NCI-H1105 (cell line): Measurements from ENCODE around the gene KMT5C.

Experiments
- DNase-seq: peaks from one replicate; lab custom pipeline; 2025; lab: John Stamatoyannopoulos, UW

Gene KMT5C

GRCh38 chr19:55339105-55339888 is at the start of gene KMT5C:
Gene KMT5C (plus strand): TSS chr19:55339876. CDS start chr19:55341937, 2,061 bp downstream.
- peak; percentile 100 for DNase-seq

DNA sequence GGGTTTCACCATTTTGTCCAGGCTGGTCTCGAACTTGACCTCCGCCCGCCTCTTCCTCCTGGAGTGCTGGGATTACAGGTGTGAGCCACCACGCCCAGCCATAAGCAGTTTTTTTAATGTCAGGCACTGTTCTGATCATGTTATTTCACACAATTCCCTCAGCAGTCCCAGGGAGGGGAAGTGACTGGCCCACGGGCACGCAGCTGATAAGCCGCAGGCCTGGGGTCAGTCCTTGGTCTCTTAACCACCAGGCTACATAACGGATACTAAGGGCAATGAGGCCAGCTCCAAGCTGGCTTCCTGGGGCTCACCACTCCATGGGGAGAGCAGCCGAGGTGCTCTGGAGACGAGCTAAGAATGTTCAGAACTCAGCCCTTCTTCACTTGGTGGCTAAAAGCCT is 42.4 kb upstream of the KMT5C start:
- DNase-seq = no peak

- DNase-seq = no peak
Measured at GRCh38 chr19:55299991-55300390, 39.7 kb upstream of the KMT5C start.

DNA sequence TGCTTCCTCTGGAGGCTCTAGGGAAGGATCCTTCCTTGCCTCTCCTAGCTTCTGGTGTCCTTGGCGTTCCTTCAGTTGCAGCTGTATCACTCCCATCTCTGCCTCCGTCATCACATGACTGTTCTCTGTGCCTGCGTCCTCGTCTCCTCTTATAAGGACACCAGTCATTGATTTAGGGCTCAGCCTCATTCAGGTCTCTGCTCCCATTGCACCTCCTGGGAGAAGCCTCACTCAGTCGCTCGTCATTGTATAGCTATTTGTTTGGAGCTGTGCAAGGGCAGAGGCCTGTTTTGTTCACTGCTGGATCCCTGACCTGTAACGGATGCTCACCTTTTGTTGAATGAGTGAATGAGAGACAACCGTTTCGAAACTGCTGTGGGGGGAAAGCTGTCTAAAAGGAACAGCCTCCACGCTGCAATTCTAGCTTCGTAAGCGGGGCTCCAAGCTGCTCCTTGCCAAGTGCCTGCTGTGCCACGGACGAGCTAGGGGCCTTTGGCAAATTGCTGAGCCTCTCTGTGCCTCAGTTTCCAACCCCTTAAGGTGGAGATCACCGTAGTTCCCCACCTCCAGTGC is 38.7 kb upstream of the KMT5C start:
- no peak for DNase-seq

GRCh38 chr19:55301459-55302317 is 38.0 kb upstream of the KMT5C start:
- DNase-seq = peak; percentile 85

DNA sequence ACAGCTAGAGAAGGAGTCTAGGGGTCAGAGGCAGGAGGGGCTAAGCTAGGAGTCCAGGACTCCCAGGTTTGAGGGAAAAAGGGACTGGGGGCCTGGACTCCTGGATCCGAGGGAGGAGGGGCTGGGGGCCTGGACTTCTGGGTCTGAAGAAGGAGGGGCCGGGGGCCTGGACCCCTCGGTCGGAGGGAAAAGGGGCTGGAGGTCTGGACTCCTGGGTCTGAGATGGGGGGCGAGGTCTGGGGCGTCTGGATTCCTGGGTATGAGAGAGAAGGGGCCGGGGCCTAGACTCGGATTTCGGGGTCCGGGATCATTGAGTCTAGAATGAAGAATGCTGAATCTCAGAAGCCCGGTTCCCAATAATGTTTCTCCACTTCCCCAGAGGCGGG is 37.4 kb upstream of the KMT5C start:
- DNase-seq = no peak

DNA sequence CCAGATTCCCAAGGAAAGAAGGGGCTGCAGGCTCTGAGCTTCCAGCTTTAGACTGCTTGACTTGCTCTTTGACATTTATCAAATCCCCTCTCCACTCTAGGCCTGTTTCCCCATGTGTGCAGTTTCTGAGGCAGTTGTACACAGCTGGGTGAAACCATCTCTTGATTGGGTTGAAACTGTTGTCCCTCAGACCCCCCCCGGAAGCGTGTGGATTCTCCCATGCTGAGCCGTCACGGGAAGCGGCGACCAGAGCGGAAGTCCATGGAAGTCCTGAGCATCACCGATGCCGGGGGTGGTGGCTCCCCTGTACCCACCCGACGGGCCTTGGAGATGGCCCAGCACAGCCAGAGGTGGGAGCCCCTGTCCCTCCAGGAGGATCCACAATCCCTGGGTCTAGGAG is 36.2 kb upstream of the KMT5C start:
- DNase-seq = no peak

DNA sequence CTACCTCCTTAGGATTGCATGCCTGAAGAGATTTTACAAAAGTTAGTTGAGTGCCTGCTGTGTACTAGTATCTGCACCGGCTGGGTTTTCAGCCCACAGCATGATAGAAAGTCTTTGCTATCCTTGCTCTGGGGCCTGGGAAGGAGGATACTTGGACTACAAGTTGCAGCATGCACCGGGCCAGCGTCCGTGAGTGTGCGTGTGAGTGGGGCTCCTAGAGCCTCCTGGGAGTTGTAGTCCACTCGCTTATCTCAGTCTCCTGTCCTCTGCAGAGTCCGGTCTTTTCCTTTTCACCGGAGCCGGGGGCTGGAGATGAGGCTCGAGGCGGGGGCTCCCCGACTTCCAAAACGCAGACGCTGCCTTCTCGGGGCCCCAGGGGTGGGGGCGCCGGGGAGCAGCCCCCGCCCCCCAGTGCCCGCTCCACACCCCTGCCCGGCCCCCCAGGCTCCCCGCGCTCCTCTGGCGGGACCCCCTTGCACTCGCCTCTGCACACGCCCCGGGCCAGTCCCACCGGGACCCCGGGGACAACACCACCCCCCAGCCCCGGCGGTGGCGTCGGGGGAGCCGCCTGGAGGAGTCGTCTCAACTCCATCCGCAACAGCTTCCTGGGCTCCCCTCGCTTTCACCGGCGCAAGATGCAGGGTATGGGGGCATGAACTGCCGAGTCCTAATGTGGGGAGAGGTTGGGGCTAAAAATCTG is 35.2 kb upstream of the KMT5C start:
- DNase-seq = no peak

DNA sequence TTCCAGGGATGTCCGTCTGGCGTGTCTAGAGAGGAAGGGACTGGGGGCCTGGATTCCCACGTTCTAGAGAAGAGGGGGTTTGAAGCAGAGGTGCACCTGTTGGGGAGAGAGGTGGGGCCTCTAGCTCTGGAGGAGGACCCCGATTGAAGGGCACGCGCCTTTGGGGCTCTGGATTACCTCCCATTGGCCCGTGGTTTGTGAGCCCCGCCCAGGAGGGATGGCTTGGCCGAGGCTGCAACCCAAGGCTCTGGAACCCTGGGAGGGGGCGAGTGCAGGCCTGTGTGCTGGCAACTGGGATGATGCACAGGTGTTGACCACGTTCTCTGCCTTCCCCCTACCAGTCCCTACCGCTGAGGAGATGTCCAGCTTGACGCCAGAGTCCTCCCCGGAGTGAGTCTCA is 34.7 kb upstream of the KMT5C start:
- no peak for DNase-seq

DNA sequence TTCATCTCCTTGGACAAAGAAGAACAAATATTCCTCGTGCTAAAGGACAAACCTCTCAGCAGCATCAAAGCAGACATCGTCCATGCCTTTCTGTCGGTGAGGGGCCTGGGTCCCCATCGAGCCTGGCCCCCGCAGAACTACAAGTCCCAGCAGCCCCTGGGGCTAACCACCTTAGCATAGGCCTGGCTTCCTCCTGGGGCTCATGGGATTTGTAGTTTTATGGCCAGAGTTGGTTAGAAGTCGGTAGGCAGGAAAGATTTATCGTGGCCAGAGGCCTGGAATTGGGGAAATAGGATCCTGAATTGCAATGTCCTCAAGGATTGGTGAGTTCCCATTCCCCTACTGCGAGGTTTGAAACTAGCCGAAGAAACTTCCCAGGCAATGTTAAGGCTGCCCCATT is 34.2 kb upstream of the KMT5C start:
- DNase-seq = peak; percentile 2

DNA sequence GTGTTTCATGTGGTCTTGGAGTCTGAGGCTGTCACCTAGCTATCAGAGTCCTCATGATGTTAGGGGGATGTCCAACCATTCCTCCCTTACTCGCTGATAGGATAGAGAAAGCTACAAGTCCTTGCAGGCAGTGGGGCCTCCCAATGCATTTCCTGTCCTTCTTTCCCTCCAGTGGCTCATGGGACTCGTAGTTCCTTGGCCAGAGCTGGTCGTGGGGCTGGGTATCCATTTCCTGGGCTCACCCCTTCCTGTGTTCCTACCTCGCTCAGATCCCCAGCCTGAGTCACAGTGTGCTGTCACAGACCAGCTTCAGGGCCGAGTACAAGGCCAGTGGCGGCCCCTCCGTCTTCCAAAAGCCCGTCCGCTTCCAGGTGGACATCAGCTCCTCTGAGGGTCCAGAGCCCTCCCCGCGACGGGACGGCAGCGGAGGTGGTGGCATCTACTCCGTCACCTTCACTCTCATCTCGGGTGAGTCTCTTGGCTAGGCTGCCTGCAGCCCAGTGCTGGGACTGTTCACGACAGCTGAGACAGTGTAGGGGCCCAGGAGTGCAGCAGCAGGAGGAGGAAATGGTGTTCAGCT is 33.6 kb upstream of the KMT5C start:
- DNase-seq = no peak

- DNase-seq = no peak
Measured at GRCh38 chr19:55306712-55307111, 33.0 kb upstream of the KMT5C start.

DNA sequence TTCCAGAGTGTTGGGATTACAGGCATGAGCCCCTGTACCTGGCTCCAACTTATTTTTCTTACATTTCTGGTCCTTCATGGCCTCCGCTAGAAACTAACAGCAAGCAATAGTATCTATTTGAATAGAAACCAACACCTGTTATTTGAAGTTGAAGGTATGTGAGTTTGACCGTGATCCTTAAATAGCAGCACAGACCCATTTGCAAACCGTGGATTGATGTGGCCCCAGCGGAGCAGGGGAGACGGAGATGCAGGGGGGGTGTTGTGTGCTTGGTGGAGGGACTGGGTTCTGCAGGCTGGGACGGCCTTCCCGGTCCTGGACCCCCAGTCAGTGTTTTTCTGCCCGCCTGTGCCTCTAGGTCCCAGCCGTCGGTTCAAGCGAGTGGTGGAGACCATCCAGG is 31.4 kb upstream of the KMT5C start:
- DNase-seq = no peak

DNA sequence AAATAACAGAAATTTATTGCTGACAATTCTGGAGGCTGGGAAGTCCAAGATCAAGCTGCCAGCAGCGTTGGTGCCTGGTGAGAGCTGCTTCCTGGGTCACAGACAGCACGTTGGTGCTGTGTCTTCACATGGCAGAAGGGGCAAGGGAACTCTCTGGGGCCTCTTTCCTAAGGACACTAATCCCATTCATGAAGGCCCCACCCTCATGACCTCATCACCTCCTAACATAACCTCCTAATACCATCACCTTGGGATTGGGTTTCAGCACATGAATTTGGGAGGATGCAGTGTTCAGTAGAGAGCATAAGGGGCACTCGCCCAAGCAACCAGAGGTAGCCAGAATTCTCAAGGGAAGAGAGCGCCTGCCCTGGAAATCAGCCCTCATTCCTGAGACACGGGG is 30.2 kb upstream of the KMT5C start:
- DNase-seq = no peak

DNA sequence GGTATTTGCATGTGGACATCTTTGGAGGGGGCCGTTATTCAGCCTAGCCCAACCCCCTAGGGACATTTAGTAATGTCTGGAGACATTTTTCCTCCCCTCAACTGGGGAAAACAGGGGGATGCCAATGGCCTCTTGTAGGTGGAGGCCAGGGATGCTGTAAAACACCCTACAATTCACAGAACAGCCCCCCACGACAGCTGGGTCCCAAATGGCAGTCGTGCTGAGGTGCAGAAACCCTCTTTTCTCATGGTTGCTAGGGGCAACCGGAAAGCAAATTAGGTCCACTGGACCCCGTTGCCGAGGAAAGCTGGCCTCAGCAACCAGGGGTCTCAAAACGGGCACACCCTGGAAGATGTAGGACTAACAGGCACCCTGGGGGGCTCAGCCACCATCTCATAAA is 29.2 kb upstream of the KMT5C start:
- DNase-seq = no peak

- no peak for DNase-seq
Measured at GRCh38 chr19:55311397-55311796, 28.3 kb upstream of the KMT5C start.

GRCh38 chr19:55311797-55312196 is 27.9 kb upstream of the KMT5C start:
- DNase-seq = no peak

DNA sequence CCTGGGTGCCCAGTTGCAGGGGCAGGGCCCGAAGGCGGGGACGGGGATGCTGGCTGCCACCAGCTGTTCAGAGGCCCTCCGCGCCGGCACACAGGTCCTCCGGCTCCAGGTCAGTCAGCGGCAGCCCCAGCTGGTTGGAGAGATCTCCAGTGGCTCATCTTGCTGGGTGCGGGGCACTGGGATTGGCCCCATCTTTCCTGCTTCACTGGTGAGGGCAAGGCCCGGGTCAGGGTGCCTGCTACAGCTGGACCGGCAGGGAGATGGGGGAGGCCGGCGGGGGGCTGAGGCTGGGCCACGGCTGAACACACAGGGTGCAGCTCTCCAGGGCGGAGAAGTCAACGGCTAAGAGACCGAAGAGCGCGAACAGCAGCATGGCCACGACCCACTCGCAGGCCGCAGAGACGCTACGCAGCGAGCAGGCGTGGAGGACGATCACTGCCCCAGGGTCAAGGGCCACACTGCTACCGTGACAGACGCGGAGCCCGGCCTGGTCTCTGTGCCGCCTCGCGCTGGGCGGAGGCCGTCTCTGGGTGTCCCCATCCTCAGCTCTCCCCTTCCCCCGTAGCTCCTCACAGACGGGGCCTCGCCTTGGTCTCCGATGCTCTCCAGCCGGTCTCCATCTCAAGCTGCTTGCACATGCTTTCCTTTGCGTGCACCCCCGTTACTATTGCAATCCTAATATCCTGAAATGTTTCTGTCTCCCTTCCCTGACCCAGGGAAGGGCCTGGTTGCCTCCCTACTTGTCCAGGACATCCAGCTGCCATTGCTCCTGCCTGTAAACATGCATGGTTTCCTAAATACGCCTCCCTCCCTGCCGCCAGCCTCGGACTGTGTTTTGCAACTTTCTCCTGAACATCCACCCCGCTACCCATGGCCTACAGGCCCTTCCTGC is 26.8 kb upstream of the KMT5C start:
- no peak for DNase-seq

- DNase-seq = no peak
Measured at GRCh38 chr19:55314396-55314795, 25.3 kb upstream of the KMT5C start.

DNA sequence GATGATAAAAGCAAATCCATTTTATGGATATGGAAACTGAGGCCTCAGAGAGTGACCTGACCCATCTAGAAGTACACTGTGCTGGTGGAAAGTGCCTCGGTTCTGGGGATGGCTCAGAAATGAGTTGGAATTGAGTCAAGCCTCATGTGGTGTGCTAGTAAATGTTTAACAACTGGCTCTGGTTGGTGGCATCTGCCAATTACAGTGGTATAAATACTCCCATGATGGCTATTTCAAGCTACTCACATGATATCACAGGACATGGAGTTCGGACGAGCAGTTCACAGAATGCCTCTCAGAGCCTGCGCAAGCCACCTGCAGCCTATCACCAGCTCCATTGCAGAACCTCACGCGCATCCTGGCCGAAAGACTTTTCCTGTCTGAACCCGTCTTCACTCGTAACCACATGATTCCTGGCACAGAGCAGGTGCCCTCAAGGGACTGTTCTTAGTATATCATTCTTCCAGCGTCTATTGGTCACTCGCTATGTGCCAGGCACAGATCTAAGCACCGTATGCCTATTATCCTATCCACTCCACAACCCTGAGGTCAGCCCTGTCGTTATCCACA is 23.6 kb upstream of the KMT5C start:
- DNase-seq = no peak

DNA sequence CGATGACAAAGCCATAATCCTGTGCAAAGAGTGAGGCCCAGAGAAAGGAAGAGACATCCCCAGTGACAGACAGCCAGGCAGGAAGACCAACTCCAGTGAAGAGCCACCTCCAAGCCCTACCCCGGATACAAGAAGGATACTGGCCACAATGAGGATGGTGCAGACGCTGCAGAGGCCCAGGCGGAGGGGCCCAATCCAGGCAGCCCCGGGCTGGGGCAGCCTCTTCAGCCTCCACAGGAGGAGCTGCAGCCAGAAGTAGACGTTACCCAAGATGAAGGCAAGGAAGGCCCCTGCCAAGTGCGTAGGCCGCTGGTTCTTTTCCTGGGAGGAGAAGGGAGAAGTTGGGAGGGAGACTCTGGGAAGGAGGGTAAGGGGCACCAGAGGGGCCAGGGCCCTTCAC is 23.0 kb upstream of the KMT5C start:
- no peak for DNase-seq
